ES-I3 (cell line): ENCODE measurements around the gene GUCY1A1.

Source experiments
- H3K36me3 ChIP-seq: 2 replicates; pipeline ENCODE4 v1.6.1; 2013; ENCODE audit warnings: mild to moderate bottlenecking, low read length, control low read depth, moderate library complexity; ENCODE audit not compliant: insufficient read depth
- H3K4me1 ChIP-seq: 2 replicates; pipeline ENCODE4 v1.6.1; 2013; ENCODE audit warnings: mild to moderate bottlenecking, control low read depth, low read length; ENCODE audit not compliant: insufficient read depth
- H3K9ac ChIP-seq: 2 replicates; pipeline ENCODE4 v1.6.1; 2013; ENCODE audit warnings: low read depth, mild to moderate bottlenecking, low read length, moderate library complexity
- H3K9me3 ChIP-seq: 2 replicates; pipeline ENCODE4 v1.6.1; 2013; ENCODE audit warnings: mild to moderate bottlenecking, low read length, moderate library complexity; ENCODE audit not compliant: control insufficient read depth, insufficient read depth

GUCY1A1 gene

DNA sequence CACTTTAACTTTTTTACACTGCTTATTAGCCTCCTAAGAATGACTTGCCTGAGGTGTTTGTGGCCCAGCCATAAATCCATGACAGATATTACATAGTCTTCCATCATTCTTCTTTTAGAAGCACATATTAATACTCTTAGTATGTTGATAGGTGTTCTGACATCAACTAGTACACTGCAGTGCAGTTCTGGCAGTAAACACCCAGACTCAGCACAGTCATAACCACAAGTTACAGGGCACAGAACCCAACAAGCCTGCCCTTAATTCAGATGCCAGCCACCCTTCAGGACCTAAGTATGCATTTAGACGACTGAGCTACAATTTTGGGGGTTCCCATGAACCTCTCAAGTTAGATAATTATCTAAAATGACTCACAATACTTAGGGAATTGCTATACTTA lies 55.7 kb downstream of the GUCY1A1 start:
- H3K9ac ChIP-seq = no peak overlapping the region
- no peaks in the 10 kb centered on the region for H3K9me3 ChIP-seq
- H3K4me1 ChIP-seq = no peaks in the 10 kb centered on the region; the same call in 1 of the 2 replicates
- no peaks in the 10 kb centered on the region for H3K36me3 ChIP-seq

GRCh38 chr4:155722816-155723499 lies 56.3 kb downstream of the GUCY1A1 start:
- Histone ChIP-seq H3K4me1 (no peaks in the 10 kb centered on the region; the same call in 1 of the 2 replicates), H3K9me3 (no peaks in the 10 kb centered on the region), H3K36me3 (no peaks in the 10 kb centered on the region), H3K9ac (no peak overlapping the region)

GRCh38 chr4:155724731-155725130 lies 58.1 kb downstream of the GUCY1A1 start:
- Histone ChIP-seq H3K36me3 (no peaks in the 10 kb centered on the region), H3K4me1 (no peaks in the 10 kb centered on the region; the same call in 1 of the 2 replicates), H3K9ac (no peak overlapping the region), H3K9me3 (no peaks in the 10 kb centered on the region)

DNA sequence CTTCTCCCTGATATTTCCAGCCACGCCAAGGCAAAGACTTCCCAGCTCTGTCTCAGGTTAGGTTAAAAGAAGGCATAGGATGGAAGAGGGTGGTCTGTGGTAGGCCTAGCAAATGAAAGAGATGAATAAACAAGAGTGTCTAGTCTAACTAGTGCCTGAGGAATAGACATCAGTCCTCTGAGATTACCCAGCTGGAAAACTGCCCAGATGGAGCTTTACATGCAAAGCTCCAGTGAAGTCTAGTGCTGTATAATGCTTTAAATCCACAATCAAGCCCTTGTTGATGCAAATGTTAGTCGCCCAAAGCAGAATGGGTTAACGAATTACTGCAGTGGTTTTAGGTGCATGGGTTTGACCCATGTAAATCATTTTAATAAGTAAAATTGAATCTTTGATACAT lies 67.4 kb downstream of the GUCY1A1 start:
- Histone ChIP-seq H3K4me1 (no peaks in the 10 kb centered on the region), H3K9me3 (no peaks in the 10 kb centered on the region), H3K9ac (no peak overlapping the region), H3K36me3 (no peaks in the 10 kb centered on the region)

DNA sequence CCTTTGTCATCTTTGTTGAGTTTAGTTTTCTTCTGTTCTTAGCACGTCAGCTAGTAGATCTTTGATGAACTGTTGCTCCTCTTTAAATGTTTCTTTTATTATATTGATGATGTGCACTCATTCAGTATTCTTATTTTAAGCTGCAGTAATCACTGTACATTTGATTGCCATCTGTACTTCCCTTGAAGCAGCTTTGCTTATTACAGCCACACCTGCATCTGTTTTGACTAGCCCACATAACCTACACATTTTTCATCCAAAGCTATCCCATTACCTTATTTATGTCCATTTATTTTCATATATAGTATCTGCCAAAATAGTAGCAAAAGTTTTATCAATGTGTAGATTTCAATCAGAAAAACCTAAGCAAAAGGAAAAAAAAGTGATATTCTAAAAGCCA lies 68.3 kb downstream of the GUCY1A1 start:
- no peaks in the 10 kb centered on the region for H3K4me1 ChIP-seq
- no peaks in the 10 kb centered on the region for H3K36me3 ChIP-seq
- no peak overlapping the region for H3K9ac ChIP-seq
- no peaks in the 10 kb centered on the region for H3K9me3 ChIP-seq

DNA sequence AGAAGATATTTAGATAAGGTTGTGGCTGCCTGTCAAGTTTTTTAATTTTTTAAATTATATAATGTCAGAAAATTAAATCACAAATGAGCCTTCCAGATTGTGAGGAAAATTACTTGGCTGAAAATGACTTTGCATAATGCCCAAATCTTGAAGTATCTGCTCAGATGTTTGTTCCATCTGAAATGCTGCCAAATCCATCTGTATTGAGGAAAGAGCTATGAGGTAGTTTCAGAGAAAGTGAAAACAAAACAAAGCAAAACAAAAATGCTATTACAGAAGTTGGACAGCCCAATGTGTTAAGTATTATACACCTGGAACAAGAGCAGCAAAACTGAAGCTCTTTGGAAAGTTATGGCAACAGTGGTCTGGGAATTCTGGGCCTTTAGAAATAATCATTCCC lies 68.8 kb downstream of the GUCY1A1 start:
- Histone ChIP-seq H3K9me3 (no peaks in the 10 kb centered on the region), H3K9ac (no peak overlapping the region), H3K36me3 (no peaks in the 10 kb centered on the region), H3K4me1 (no peaks in the 10 kb centered on the region)

DNA sequence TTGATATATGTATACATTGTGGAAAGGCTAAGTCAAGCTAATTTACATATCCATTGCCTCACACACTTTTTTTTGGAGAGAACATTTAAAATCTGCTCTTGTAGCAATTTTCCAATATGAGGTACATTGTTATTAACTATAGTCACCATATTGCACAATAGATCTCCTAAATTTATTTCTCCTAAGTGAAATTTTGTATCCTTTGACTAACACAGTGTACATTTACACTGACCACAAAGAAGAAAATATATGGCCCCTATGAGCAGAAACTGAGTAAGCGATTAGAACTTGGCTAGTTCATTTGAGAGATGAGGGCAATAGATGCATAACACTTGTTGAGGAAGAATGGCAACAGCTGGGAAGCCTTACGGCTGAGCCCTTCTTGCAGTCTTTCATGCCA lies 71.9 kb downstream of the GUCY1A1 start:
- no peaks in the 10 kb centered on the region for H3K36me3 ChIP-seq
- H3K4me1 ChIP-seq = no peaks in the 10 kb centered on the region
- no peak overlapping the region for H3K9ac ChIP-seq
- no peaks in the 10 kb centered on the region for H3K9me3 ChIP-seq

GRCh38 chr4:155741546-155741945 lies 74.9 kb downstream of the GUCY1A1 start:
- Histone ChIP-seq H3K9ac (no peak overlapping the region), H3K9me3 (no peaks in the 10 kb centered on the region), H3K36me3 (no peaks in the 10 kb centered on the region), H3K4me1 (no peaks in the 10 kb centered on the region)

- Histone ChIP-seq H3K36me3 (no peaks in the 10 kb centered on the region), H3K9ac (no peak overlapping the region), H3K9me3 (no peaks in the 10 kb centered on the region), H3K4me1 (no peaks in the 10 kb centered on the region)
Observed at GRCh38 chr4:155742310-155743015, 75.8 kb downstream of the GUCY1A1 start.

DNA sequence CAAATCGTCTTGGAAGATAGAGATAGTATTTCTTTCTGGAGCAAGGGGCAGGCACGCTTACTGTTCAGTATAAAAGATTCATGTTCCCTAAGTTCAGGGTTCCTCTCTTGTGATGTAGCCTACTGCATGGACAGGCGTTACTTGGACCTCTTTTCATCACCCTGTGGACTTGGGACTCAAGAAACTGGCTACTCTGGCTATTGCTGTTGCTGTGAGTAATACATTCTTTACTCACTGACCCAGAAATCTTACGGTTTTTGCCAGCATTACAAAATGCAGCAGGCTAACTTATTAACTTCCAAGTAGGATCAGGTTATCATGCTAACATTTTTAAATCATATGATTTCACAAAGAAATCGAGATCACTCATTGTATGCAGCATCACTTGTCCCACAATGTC lies 79.3 kb downstream of the GUCY1A1 start:
- no peaks in the 10 kb centered on the region for H3K9me3 ChIP-seq
- H3K4me1 ChIP-seq = 0 out of 2 replicates have a peak, but pooled peaks cover 5% of the 10 kb centered on the region
- no peak overlapping the region for H3K9ac ChIP-seq

DNA sequence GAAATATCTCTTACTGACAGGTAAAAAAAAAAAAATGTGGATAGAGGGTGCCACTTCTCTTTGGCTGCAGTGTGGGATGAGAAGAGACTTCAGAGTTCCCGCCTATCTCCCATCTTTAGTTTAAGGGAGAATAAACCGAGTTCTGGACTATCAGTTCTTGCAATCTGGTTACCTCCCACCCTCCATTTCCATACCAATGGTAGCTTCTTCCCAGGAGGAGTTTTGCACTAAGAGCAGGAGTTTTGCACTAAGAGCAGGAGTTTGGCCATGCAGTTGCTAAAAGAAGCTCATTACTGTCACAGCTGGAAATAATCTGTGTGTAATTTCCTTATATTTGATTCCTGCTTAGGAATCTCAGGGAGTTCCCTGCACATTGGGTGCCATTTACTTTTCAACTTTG lies 81.4 kb downstream of the GUCY1A1 start:
- no peak overlapping the region for H3K9ac ChIP-seq
- H3K4me1 ChIP-seq = 0 out of 2 replicates have a peak, but pooled peaks cover 5% of the 10 kb centered on the region
- H3K9me3 ChIP-seq = no peaks in the 10 kb centered on the region
- no peaks in the 10 kb centered on the region for H3K36me3 ChIP-seq

More for the DNA sequence above, 79.3 kb downstream of the GUCY1A1 start:
- no peaks in the 10 kb centered on the region for H3K36me3 ChIP-seq

- Histone ChIP-seq H3K9me3 (no peaks in the 10 kb centered on the region), H3K36me3 (no peaks in the 10 kb centered on the region), H3K4me1 (0 out of 2 replicates have a peak, but pooled peaks cover 5% of the 10 kb centered on the region), H3K9ac (no peak overlapping the region)
Observed at GRCh38 chr4:155749041-155749440, 82.4 kb downstream of the GUCY1A1 start.

- no peaks in the 10 kb centered on the region for H3K9me3 ChIP-seq
- H3K36me3 ChIP-seq = no peaks in the 10 kb centered on the region
- no peak overlapping the region for H3K9ac ChIP-seq
- H3K4me1 ChIP-seq = 0 out of 2 replicates have a peak, but pooled peaks cover 5% of the 10 kb centered on the region
Observed at GRCh38 chr4:155751569-155751968, 84.9 kb downstream of the GUCY1A1 start.

DNA sequence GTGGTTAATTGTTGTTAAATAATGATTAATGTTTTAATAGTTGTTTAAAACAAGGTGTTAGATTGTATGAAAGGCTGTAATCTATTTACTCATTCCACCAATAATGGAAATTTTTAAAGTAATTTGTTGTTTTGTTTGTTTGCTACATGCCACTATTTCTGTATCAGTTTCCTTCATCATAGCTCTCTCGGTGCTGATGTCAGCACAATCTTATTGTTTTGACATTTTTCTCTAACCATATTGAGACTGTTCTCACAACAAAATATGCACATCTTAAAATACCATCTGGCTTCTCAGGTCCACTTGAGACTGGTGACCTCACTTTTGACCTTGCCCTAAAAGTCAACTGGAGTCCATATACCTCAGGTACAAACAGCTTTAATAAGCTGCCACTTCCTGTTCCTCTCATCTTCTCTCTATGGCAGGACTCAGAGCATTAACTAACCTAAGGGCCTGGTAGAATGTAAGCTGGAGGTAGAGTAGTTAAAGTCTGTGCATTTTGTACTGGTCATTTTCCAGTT lies 91.2 kb downstream of the GUCY1A1 start:
- H3K9ac ChIP-seq = no peak overlapping the region
- H3K36me3 ChIP-seq = no peaks in the 10 kb centered on the region
- no peaks in the 10 kb centered on the region for H3K4me1 ChIP-seq
- H3K9me3 ChIP-seq = no peaks in the 10 kb centered on the region
